ENCODE data around the gene MACROD2.

GRCh38 chr20:14064333-14064732 lies 69.0 kb downstream of the MACROD2 start:
- TF ChIP-seq ARNTL (CRISPR knock-in tag; IDR thresholded peaks at IDR 0.05; ENCODE audit: borderline replicate concordance, low read depth): no peak
- TF ChIP-seq ZFP30 (CRISPR knock-in tag; IDR thresholded peaks at IDR 0.05): no peak
- no peak for TF ChIP-seq TCF4 (CRISPR knock-in tag; IDR thresholded peaks at IDR 0.05; ENCODE audit: borderline replicate concordance)
- TF ChIP-seq, protein P1, sequence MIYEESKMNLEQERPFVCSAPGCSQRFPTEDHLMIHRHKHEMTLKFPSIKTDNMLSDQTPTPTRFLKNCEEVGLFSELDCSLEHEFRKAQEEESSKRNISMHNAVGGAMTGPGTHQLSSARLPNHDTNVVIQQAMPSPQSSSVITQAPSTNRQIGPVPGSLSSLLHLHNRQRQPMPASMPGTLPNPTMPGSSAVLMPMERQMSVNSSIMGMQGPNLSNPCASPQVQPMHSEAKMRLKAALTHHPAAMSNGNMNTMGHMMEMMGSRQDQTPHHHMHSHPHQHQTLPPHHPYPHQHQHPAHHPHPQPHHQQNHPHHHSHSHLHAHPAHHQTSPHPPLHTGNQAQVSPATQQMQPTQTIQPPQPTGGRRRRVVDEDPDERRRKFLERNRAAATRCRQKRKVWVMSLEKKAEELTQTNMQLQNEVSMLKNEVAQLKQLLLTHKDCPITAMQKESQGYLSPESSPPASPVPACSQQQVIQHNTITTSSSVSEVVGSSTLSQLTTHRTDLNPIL (CRISPR knock-in tag; IDR thresholded peaks at IDR 0.05; ENCODE audit: low read depth): no peak
- no peak for TF ChIP-seq ZNF8 (CRISPR knock-in tag; IDR thresholded peaks at IDR 0.05)
- no peak for TF ChIP-seq ISL1 (CRISPR knock-in tag; IDR thresholded peaks at IDR 0.05)
- no peak for TF ChIP-seq BACH2 (CRISPR knock-in tag; IDR thresholded peaks at IDR 0.05; ENCODE audit: borderline replicate concordance)
- no peak for TF ChIP-seq RARB (CRISPR knock-in tag; IDR thresholded peaks at IDR 0.05)
- TF ChIP-seq, protein P2, sequence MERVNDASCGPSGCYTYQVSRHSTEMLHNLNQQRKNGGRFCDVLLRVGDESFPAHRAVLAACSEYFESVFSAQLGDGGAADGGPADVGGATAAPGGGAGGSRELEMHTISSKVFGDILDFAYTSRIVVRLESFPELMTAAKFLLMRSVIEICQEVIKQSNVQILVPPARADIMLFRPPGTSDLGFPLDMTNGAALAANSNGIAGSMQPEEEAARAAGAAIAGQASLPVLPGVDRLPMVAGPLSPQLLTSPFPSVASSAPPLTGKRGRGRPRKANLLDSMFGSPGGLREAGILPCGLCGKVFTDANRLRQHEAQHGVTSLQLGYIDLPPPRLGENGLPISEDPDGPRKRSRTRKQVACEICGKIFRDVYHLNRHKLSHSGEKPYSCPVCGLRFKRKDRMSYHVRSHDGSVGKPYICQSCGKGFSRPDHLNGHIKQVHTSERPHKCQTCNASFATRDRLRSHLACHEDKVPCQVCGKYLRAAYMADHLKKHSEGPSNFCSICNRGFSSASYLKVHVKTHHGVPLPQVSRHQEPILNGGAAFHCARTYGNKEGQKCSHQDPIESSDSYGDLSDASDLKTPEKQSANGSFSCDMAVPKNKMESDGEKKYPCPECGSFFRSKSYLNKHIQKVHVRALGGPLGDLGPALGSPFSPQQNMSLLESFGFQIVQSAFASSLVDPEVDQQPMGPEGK (CRISPR knock-in tag; IDR thresholded peaks at IDR 0.05; ENCODE audit: borderline replicate concordance): no peak
